Posterior cingulate gyrus (tissue), 11 donors: Measurements from ENCODE around the gene GPSM1.

Experiments used
- DNase-seq, 10 donors: peaks; one replicate each; pipeline versions ENCODE4 v3.0.0 to v3.0.0-alpha.2; 2020 to 2021; ENCODE audit warnings: mixed read lengths in 3 of 10
- intact Hi-C: fragments of 100-400 bp; cut with DNase I; formaldehyde crosslinking; loops from one replicate; pipeline ENCODE4 v1.15.1; 2023

GPSM1 gene

GRCh38 chr9:136353757-136354488, 26.6 kb downstream of the GPSM1 start:
- no peak for DNase-seq
- intact Hi-C loops: no loop called here

DNA sequence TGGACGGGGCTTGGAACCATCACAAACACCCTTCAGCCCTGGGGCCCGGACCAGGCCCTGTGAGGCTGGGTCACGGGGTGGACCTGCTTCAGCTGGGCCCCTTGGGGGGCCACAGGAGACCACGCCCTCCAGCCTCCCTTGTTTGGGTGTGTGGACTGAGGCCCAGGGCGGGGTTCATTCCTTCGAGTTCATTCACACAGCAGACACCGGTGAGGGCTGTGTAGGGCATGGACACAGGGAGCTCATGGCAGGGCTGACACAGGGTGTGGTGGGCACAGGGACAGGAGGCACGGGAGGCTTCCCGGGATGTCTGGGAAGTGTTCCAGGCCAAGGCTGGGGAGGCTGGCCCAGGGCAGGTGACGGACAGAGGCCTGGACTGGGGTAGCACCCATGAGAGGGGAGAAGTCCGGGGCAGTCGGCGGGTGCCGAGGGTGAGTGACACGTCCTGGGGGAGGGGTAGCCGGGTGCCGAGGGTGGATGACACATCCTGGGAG, 27.3 kb downstream of the GPSM1 start:
- intact Hi-C loops: no loop called here
- DNase-seq: no peak

DNA sequence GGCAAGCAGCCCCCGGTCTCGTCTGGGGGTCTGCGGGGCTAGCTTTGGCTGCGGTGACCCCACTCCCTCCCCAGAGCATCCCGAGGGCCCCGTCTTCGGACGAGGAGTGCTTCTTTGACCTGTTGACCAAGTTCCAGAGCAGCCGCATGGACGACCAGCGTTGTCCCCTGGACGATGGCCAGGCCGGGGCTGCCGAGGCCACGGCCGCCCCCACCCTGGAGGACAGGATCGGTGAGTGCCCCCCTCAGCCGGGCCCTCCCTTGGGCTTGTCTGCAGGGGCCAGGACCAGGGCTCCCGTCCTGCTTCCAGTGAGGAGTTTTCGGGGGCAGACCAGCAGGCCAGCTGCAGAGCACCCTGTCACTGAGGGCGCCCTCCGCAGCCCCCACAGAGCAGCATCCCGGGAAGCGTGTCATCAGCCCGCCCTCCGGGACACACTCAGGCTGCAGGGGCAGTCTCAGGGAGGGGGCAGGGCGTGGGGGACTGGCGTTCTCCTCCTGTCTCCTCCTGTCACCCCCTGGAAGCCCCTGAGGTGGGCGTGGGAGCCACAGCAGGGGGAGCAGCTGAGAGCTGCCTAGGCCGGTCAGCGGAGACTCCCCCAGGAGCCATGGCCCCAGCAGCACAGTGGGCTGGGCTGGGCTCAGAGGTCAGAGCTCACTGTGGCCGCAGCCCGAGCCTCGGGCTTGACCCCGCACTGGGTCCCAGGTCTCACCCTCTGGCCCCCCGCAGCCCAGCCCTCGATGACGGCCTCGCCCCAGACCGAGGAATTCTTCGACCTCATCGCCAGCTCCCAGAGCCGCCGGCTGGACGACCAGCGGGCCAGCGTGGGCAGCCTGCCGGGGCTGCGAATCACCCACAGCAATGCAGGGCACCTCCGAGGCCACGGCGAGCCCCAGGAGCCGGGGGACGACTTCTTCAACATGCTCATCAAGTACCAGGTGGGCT, 28.5 kb downstream of the GPSM1 start:
- DNase-seq: no peak
- intact Hi-C loops: no loop called here

DNA sequence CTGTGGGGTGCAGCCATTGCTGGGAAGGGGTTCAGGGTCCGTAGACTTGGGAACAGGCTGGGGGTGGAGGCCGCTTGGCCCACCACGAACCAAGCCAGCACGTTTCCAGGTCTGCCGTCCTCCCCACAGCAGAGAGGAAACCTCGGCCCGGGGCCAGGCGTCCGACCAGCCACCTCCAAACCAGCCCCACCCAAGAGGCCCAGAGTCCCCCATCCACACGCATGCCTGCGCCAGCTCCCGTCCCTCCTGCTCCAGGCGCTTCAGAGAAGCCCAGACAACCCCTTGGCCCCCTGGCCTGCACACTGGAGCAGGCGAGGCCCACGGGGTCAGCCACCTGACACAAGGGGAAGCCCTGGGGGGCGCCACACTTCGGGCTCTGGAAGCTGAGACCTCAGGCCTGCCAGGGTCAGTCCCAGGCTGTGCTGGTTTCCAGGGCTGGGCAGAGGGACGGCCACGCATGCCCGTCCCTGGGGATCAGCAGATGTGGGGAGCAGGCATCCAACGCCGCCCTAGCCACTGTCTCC, 29.9 kb downstream of the GPSM1 start:
- intact Hi-C loops: no loop called here

GRCh38 chr9:136358016-136358415, 30.7 kb downstream of the GPSM1 start:
- DNase-seq: no peak
- intact Hi-C loops: no loop called here

More for the DNA sequence above, 29.9 kb downstream of the GPSM1 start:
- no peak for DNase-seq

DNA sequence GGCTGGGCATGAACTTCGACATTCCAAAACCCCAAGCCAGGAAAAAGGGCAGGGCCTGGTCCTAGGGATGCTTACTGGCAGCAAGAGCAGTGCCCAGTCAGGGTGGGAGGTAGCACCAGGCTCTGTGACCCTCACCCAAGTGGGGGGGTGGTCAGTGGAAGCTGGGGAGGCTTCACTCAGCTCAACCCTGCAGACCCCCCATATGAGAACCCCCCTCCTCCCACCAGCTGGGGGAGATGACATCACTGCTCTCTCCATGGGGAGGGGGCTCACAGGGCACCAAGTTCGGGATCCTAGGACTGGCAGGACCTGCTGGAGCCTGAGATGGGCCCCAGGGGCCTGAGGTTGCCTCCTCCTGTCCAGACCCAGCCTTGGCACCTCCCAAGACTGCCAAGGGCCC, 31.5 kb downstream of the GPSM1 start:
- no peak for DNase-seq

DNA sequence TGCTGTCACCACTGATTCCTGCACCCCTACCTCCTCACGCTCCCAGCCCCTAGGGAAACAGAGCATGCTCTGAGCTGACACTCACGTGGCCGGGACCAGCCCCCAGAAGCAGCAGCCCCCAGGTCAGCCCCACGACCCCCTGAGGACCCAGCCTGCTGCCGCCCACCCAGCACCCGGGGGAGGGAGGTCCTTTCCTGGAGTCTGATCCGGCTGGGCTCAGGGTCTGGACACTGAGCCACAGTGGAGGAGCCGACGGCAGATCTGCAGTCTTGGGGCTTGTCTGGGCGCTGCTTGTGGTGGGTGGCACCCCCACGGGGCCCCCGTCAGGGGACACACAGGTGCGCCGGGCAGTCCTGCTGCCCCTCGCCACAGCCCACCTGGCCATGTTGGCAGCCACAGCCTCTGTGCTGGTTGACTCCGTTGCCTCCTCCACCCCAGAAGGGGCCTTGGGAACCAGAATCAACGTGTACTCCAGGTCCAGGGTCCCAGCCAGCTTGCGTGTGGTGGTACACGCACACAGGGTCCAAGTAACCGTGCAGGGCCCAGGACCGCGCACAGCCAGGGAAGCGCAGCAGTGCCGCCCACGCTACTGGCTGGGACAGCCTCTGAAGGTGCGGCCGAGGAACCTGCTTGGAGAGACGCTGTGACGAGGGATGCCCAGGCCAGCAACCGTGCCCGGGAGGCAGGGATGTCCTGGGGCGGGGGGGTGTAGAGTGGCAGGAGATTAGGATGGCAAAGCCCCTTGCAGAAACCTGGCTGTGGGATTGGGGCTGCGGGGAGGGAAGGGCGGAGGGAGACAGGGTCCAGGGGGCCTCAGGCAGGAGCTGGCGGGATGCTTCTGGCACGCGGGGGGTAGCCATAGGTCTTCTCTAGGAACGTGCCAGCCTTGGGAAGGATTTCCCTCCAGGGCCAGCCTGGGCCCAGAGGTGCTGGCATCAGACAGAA, 32.7 kb downstream of the GPSM1 start:
- intact Hi-C loops: loop anchor here (5.0 kb wide), 1 partner anchor 48 kb away; no protein-coding TSS in a partner anchor
- DNase-seq: no peak

More for the DNA sequence above, 31.5 kb downstream of the GPSM1 start:
- intact Hi-C loops: no loop called here

GRCh38 chr9:136361047-136361753, 33.9 kb downstream of the GPSM1 start:
- intact Hi-C loops: loop anchor here (5.0 kb wide), 1 partner anchor 49 kb away; no protein-coding TSS in a partner anchor
- peak in 3 of 10 donors; percentile 47 to 86 (median 53) for DNase-seq

GRCh38 chr9:136361754-136362449, 34.6 kb downstream of the GPSM1 start:
- intact Hi-C loops: loop anchor here (2.0 to 5.0 kb wide), 2 partner anchors 39 to 50 kb away; partner anchors contain the start of gene SNAPC4
- DNase-seq: no peak

DNA sequence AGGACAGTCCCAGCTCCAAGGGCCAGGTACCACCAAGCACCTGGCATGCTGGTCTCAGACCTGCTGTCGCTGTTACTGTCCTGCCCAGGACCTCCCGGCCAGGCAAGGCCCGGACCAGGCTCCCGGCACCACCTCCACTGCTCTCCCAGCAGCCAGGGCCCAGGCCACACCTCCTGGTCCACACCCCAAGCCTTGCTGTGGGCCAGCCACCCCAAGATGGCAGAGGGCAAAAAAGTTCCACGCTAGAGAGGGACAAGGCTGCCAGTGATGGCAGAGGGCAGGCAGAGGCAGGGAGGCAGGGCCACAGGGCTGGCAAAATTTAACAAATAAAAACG, 35.1 kb downstream of the GPSM1 start:
- intact Hi-C loops: loop anchor here (2.0 to 5.0 kb wide), 2 partner anchors 38 to 50 kb away; partner anchors contain the start of gene SNAPC4

GRCh38 chr9:136363106-136363948, 36.0 kb downstream of the GPSM1 start, which contains the start of gene DNLZ:
Gene DNLZ (minus strand): TSS chr9:136363744. CDS start chr9:136363714, 30 bp downstream.
- intact Hi-C loops: loop anchor here (1.0 to 5.0 kb wide), 3 partner anchors 24 to 51 kb away; partner anchors contain the start of gene SNAPC4
- DNase-seq: peak; percentile 88 to 99 (median 94)

More for the DNA sequence above, 35.1 kb downstream of the GPSM1 start:
- no peak for DNase-seq

- intact Hi-C loops: loop anchor here (1.0 to 5.0 kb wide), 3 partner anchors 25 to 52 kb away; partner anchors contain the start of gene SNAPC4
- DNase-seq: no peak
Measured at GRCh38 chr9:136363949-136364748, 36.8 kb downstream of the GPSM1 start.

GRCh38 chr9:136364942-136365774, 37.8 kb downstream of the GPSM1 start:
- intact Hi-C loops: loop anchor here (5.0 kb wide), 1 partner anchor 53 kb away; no protein-coding TSS in a partner anchor
- DNase-seq: no peak

DNA sequence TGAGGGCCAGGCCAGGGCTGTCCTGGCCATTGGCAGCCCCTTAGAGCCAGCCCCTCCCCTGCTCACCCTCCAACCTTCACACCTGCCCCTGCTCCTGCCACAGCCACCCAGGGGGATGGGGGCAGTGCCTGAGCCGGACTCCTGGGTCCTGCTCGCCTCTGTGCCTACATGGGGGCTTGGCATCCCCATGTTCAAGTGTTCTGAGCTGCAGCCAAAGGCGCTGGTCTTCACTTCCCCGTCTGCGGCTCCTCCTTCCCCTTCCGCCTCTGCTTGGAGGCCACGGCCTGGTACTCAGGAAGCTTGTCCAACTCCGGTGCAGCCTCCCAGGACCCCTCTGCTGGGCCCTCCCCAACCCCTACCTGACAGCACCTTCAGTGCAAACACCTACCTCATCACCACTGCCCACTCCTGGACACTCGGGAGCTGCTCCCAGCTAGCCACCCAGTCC, 38.5 kb downstream of the GPSM1 start:
- DNase-seq: no peak
- intact Hi-C loops: no loop called here

DNA sequence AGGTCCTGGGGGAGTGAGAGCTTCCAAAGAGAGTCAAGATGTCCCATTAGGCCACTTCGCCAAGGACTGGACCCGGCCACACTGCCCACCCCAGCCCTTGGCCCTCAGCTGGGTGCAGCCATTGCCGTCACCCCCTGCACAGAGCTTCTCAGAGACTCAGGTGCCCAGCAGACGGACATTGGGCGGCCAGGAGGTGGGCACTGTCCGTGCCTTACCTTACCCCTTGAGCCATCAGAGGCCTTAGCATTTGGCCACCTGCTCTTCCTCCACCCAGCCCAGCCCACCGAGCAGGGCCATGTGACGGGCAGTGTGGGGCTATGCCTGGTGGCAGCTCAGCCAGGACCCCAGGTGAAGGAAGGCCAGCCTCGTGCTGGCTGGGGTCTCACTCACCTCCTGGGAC, 39.5 kb downstream of the GPSM1 start:
- no peak for DNase-seq
- intact Hi-C loops: no loop called here
